RWPE1 (cell line): ENCODE results near the gene KIF18A.

Source experiments
- CTCF ChIA-PET: fragments of 350-600 bp; sonication (Branson Sonifier 250); formaldehyde crosslinking; extraction: SDS; loops from one replicate; lab custom pipeline; 2021; lab: Yijun Ruan, JAX
- POLR2A ChIA-PET: fragments of 400-600 bp; formaldehyde crosslinking; extraction: SDS; loops from one replicate; lab custom pipeline; 2020; ENCODE audit warnings: antibody characterized with exemption; ENCODE audit not compliant: low non-redundant PET; lab: Yijun Ruan, JAX
- DNase-seq: peaks from one replicate; pipeline ENCODE4 v3.0.0; 2012; ENCODE audit warnings: low spot score
- H3K27ac ChIP-seq: fragments of 450-650 bp; 2 replicates; pipeline ENCODE4 v1.5.1; 2017
- TF ChIP-seq, protein P1 (sequence below): fragments of 450-650 bp; conservative IDR thresholded peaks from 2 replicates; pipeline ENCODE4 v1.5.1; 2017; ENCODE audit warnings: low read depth, mild to moderate bottlenecking

KIF18A gene

GRCh38 chr11:27977527-27977926, 130.4 kb downstream of the KIF18A start:
- H3K27ac ChIP-seq, result no peak overlapping the region
- CTCF ChIA-PET, result no interaction called here
- DNase-seq, result no peak
- TF ChIP-seq, protein P1, sequence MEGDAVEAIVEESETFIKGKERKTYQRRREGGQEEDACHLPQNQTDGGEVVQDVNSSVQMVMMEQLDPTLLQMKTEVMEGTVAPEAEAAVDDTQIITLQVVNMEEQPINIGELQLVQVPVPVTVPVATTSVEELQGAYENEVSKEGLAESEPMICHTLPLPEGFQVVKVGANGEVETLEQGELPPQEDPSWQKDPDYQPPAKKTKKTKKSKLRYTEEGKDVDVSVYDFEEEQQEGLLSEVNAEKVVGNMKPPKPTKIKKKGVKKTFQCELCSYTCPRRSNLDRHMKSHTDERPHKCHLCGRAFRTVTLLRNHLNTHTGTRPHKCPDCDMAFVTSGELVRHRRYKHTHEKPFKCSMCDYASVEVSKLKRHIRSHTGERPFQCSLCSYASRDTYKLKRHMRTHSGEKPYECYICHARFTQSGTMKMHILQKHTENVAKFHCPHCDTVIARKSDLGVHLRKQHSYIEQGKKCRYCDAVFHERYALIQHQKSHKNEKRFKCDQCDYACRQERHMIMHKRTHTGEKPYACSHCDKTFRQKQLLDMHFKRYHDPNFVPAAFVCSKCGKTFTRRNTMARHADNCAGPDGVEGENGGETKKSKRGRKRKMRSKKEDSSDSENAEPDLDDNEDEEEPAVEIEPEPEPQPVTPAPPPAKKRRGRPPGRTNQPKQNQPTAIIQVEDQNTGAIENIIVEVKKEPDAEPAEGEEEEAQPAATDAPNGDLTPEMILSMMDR, result no peak
- POLR2A ChIA-PET, result no interaction called here

DNA sequence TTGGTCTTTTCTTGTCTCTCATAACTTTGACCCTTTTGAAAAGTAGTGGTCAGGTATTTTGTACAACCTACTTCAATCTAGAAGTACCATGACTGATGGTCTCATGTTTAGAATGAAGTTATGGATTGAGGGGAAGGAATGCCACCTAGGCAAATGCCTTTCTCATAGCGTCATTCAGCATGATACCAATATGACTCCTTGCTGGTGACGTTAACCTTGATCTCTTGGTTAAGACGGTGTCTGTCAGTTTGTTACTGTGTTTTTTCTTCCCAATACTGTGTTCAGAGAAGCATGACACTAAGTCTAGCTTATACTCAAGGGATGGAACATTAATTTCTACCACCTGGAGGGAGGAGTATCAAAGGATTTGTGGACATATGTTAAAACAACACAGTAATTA, 130.9 kb downstream of the KIF18A start:
- H3K27ac ChIP-seq, result no peak overlapping the region
- peak; percentile 26 for DNase-seq

GRCh38 chr11:27976262-27976661, 131.7 kb downstream of the KIF18A start:
- ChIA-PET CTCF (no interaction called here), POLR2A (interaction anchor here (0.6 kb wide), 1 partner anchor 229 kb away, joined by 6 read pairs; no protein-coding TSS in a partner anchor)
- DNase-seq, result no peak
- H3K27ac ChIP-seq, result no peak overlapping the region
- TF ChIP-seq, protein P1, result no peak

More for the DNA sequence above, 130.9 kb downstream of the KIF18A start:
- TF ChIP-seq, protein P1, result no peak
- CTCF ChIA-PET, result no interaction called here
- POLR2A ChIA-PET, result interaction anchor here (0.6 kb wide), 1 partner anchor 229 kb away, joined by 6 read pairs; no protein-coding TSS in a partner anchor

GRCh38 chr11:27973851-27974536, 134.0 kb downstream of the KIF18A start:
- ChIA-PET CTCF (interaction anchor here (0.7 kb wide), 1 partner anchor 84 kb away, joined by 4 read pairs; no protein-coding TSS in a partner anchor), POLR2A (no interaction called here)
- DNase-seq, result no peak
- TF ChIP-seq, protein P1, result no peak
- no peak overlapping the region for H3K27ac ChIP-seq

DNA sequence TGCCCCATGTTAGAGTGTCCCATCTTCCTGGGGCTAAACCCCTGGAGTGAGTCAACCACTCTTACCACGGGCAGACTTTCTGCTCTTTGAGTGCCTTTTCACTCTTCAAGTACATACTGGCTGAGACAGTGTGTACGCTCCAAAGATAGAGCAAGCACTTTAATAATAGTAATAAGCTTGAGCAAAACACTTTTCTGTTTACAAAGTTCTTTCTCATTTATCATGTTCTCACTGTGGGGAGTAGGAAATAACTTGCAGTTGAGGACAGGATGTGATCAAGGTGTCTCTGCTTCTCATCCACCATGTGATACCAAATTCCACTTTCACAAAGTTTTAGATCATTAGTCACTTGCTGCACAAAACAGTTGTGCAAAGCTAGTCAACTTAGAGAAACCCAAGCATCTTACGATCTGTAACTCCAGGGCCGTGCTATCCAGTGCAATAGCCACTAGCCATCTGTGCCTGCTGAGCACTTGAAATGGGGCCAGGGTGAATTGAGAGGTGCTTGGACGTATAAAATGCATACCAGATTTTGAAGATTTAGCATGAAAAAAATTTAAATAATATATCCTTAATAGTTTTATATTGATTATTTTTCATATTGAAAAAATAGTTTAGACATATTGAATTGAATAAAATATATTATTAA, 135.3 kb downstream of the KIF18A start:
- POLR2A ChIA-PET, result no interaction called here
- DNase-seq, result no peak
- CTCF ChIA-PET, result interaction anchor here (0.5 to 0.6 kb wide), 2 partner anchors 9 to 473 kb away, joined by 3 read pairs; no protein-coding TSS in a partner anchor

DNA sequence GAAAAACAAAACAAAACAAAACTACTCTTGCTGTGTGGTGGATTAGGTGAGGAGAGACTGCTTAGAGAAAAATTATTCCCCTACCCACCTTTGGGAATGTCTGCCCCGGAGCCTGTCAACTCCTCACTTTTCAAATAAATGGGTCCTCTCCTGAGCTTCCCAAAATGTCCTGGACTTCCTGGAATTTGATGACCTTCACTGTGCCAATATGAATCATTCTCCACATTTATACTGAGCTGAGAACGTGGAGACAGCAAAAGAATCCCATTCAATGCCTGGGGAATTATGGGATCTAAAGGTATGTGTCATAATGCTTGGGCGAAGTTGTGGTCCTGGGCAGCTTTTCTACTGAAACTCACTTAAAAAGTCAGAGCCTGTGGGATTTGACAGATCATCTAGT, 136.8 kb downstream of the KIF18A start:
- ChIA-PET CTCF (no interaction called here), POLR2A (no interaction called here)
- TF ChIP-seq, protein P1, result no peak
- DNase-seq, result no peak
- no peak overlapping the region for H3K27ac ChIP-seq

More for the DNA sequence above, 135.3 kb downstream of the KIF18A start:
- TF ChIP-seq, protein P1, result no peak
- H3K27ac ChIP-seq, result no peak overlapping the region
